Osteocyte (in vitro differentiated cells): Measurements from ENCODE around the gene DIAPH2. TPM values are rescaled to one million over a fixed set of nuclear protein-coding genes. Genes with fewer than 3 reads are reported as not detected.
A peak's percentile ranks its signal among the peaks of the same experiment; 100 is the strongest.

Experiments used
- DNase-seq: peaks from one replicate; pipeline ENCODE4 v3.0.0; 2021; ENCODE audit warnings: mixed read lengths; ENCODE audit not compliant: unreplicated experiment; ENCODE audit errors: extremely low spot score
- H3K27ac Mint-ChIP-seq: one replicate; pipeline ENCODE4 v1.8.0; 2021; ENCODE audit warnings: mild to moderate bottlenecking, mixed read lengths; ENCODE audit not compliant: unreplicated experiment
- H3K27me3 Mint-ChIP-seq: one replicate; pipeline ENCODE4 v1.8.0; 2021; ENCODE audit warnings: mixed read lengths; ENCODE audit not compliant: unreplicated experiment
- H3K36me3 Mint-ChIP-seq: one replicate; pipeline ENCODE4 v1.8.0; 2021; ENCODE audit warnings: mixed read lengths; ENCODE audit not compliant: unreplicated experiment
- H3K4me1 Mint-ChIP-seq: one replicate; pipeline ENCODE4 v1.8.0; 2021; ENCODE audit warnings: mixed read lengths; ENCODE audit not compliant: unreplicated experiment
- H3K4me3 Mint-ChIP-seq: one replicate; pipeline ENCODE4 v1.8.0; 2021; ENCODE audit warnings: mild to moderate bottlenecking, moderate library complexity, mixed read lengths; ENCODE audit not compliant: unreplicated experiment
- H3K9me3 Mint-ChIP-seq: one replicate; pipeline ENCODE4 v1.8.0; 2021; ENCODE audit warnings: mixed read lengths; ENCODE audit not compliant: unreplicated experiment
- total RNA-seq: library from RNA; stranded (reverse); gene quantifications from 2 replicates; pipeline ENCODE4 v1.2.1, GENCODE V29; 2021
- TF ChIP-seq, protein P1 (sequence below): fragments of 200-600 bp; sonication (generic); IDR thresholded peaks from 2 replicates; pipeline ENCODE4 v1.5.0; 2021; ENCODE audit warnings: antibody characterized with exemption, mild to moderate bottlenecking, moderate library complexity

The DIAPH2 gene
- total RNA-seq, 1 donor from 2014 or later = 9.3 TPM

DNA sequence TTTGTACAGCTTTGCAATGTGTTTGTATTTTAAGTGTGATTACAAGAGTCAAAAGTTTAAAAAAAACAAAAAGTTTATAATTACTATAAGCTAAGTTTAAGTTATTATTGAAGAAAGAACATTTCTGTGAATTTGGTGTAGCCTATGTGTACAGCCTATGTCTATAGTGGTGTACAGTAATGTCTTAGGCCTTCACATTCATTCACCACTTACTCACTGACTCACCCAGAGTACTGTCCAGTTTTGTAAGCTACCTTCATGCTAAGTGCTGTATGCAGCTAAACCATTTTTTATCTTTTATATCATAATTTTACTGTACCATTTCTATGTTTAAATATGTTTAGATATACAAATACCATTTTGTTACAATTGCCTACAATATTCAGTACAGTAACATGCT lies 381.3 kb downstream of the DIAPH2 start:
- Mint-ChIP-seq H3K27me3 (no peaks in the 10 kb centered on the region), H3K36me3 (no peaks in the 10 kb centered on the region), H3K4me3 (no peak overlapping the region), H3K4me1 (peaks cover 4% of the 10 kb centered on the region), H3K27ac (no peak overlapping the region), H3K9me3 (no peaks in the 10 kb centered on the region)
- TF ChIP-seq, protein P1, sequence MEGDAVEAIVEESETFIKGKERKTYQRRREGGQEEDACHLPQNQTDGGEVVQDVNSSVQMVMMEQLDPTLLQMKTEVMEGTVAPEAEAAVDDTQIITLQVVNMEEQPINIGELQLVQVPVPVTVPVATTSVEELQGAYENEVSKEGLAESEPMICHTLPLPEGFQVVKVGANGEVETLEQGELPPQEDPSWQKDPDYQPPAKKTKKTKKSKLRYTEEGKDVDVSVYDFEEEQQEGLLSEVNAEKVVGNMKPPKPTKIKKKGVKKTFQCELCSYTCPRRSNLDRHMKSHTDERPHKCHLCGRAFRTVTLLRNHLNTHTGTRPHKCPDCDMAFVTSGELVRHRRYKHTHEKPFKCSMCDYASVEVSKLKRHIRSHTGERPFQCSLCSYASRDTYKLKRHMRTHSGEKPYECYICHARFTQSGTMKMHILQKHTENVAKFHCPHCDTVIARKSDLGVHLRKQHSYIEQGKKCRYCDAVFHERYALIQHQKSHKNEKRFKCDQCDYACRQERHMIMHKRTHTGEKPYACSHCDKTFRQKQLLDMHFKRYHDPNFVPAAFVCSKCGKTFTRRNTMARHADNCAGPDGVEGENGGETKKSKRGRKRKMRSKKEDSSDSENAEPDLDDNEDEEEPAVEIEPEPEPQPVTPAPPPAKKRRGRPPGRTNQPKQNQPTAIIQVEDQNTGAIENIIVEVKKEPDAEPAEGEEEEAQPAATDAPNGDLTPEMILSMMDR = no peak
- DNase-seq = no peak

DNA sequence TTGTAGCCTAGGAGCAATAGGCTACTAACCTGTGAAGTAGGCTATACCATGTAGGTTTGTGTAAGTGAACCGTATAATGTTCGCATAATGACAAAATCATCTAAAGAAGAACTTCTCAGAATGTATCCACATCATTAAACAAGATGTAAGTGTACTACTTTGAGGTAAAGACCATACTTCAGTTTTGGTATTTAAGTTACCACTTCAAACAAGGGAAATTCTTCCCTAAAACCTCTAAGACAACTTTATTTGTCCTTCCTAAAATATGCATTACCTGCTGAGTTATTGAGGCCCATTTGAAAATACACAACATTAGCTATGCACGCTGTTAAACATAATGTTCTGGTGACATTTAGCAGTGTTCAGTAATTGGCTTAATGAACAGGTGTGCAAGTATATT lies 381.7 kb downstream of the DIAPH2 start:
- TF ChIP-seq, protein P1 = no peak
- no peaks in the 10 kb centered on the region for H3K27me3 Mint-ChIP-seq
- H3K9me3 Mint-ChIP-seq = no peaks in the 10 kb centered on the region
- H3K36me3 Mint-ChIP-seq = no peaks in the 10 kb centered on the region
- H3K27ac Mint-ChIP-seq = no peak overlapping the region
- DNase-seq = no peak
- H3K4me3 Mint-ChIP-seq = no peak overlapping the region
- H3K4me1 Mint-ChIP-seq = peaks cover 4% of the 10 kb centered on the region

- no peak for DNase-seq
- Mint-ChIP-seq H3K36me3 (no peaks in the 10 kb centered on the region), H3K9me3 (no peaks in the 10 kb centered on the region), H3K27ac (peak overlapping the region; percentile 57), H3K4me1 (peaks cover 4% of the 10 kb centered on the region), H3K27me3 (no peaks in the 10 kb centered on the region), H3K4me3 (no peak overlapping the region)
- TF ChIP-seq, protein P1 = no peak
Measured at GRCh38 chrX:97070346-97070745, 385.7 kb downstream of the DIAPH2 start.

GRCh38 chrX:97074400-97074799 lies 389.8 kb downstream of the DIAPH2 start:
- no peaks in the 10 kb centered on the region for H3K36me3 Mint-ChIP-seq
- TF ChIP-seq, protein P1 = no peak
- H3K4me1 Mint-ChIP-seq = peaks cover 4% of the 10 kb centered on the region
- DNase-seq = no peak
- no peaks in the 10 kb centered on the region for H3K27me3 Mint-ChIP-seq
- H3K4me3 Mint-ChIP-seq = no peak overlapping the region
- no peaks in the 10 kb centered on the region for H3K9me3 Mint-ChIP-seq
- H3K27ac Mint-ChIP-seq = no peak overlapping the region

DNA sequence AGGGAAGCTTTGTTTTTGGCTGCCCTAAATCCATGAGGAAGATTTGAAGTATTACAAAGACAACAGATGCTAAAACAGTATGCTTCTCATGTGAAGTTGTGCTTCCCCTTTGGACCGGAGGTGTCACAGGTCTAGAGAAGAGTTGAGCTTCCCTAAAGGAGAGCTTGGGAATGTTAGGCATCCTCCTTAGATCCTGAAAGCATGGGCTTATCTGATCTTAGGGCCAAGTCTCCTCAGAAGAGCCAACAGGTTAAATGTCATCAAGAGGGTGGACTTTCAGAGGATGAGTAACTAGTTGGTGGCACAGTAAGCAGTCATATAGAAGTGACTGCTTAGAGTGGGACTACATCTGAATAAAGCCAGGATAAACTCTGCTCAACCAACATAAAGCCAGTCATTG lies 404.5 kb downstream of the DIAPH2 start:
- no peak overlapping the region for H3K4me3 Mint-ChIP-seq
- TF ChIP-seq, protein P1 = no peak
- H3K36me3 Mint-ChIP-seq = no peaks in the 10 kb centered on the region
- H3K9me3 Mint-ChIP-seq = no peaks in the 10 kb centered on the region
- H3K27me3 Mint-ChIP-seq = no peaks in the 10 kb centered on the region
- DNase-seq = no peak
- no peak overlapping the region for H3K27ac Mint-ChIP-seq
- no peaks in the 10 kb centered on the region for H3K4me1 Mint-ChIP-seq
